GM19372 (cell line): ENCODE data around the gene GGTA1.
"Not testable (repeated sequence)": the region's sequence is repeated elsewhere in the genome, so short reads cannot be mapped to it uniquely, and the experiment has no call there.

ENCODE experiments used
- ATAC-seq: cut with Tn5 transposase; IDR thresholded peaks from one replicate; pipeline ENCODE4 v1.9.1; 2021; ENCODE audit warnings: mild to moderate bottlenecking, low read depth, moderate library complexity; ENCODE audit not compliant: unreplicated experiment

Gene GGTA1

DNA sequence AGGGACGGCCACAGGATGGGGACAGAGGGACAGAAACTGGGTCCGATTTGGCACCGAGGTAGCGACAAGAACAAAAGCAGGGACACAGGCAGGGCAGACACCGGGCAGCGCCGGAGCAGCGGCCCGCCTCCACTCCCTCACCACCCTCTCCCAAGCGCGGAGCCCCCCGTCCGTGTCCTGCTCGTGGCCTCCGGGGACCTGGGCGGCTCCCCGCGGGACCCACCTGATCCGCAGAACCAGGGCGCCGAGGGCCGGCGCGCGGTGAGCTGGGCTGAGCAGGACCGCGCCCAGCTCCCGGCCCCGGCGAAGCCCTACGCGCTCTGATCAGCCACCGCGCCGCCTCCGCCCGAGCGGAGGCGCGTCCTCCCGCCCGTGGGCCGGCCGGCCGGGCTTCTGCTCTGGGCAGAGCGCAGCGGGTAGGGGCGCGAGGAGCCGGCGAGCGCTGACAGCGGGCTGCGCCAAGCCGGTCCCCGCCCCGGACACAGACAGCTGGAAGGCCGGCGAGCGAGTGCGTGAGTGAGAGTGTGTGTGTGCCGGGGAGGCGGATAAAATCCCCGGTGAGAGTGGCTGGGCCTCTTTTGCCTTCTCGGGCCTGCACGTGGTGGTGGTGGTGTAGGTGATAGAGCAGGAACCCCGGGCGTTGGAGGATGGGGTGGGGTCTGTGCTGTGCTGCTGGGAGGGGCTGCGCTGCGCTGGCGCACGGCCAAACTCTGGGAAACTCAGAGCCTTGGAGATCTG, at the start of gene GGTA1:
Gene GGTA1 (minus strand): TSS at position 418 of the 738 bp plus-strand sequence. CDS start 31,922 bp downstream, outside the sequence.
- peak; percentile 46 for ATAC-seq

- ATAC-seq: no peak
These were observed 49.0 kb upstream of the GGTA1 start for GRCh38 chr9:121548666-121549065.

DNA sequence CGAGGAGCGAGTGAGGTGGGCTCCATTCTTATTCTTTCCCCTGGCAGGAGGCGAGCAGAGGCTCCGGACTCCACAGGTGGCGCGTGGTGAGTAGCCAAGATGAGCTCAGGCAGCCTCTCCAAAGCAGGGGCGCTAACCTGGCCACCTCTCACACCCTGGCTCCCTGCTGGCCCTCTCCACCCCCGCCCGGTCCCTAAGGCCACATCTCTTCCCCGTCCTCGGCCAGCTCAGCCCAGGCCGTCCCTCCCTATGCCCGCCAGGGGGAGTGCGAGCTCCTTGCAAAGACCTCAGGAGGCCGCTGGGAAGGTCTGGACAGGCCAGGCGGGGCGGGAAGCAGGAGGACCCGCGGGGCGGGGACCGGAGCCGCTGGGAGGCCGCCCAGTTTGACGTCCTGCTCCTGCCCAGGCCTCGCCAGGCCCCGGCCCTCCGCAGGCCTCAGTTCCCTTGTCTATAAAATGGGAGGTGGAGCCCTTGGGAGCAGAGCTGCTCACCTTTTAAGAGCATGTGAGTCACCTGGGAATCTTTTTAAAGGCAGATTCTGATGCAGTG, 46.3 kb upstream of the GGTA1 start:
- ATAC-seq: peak; percentile 90

DNA sequence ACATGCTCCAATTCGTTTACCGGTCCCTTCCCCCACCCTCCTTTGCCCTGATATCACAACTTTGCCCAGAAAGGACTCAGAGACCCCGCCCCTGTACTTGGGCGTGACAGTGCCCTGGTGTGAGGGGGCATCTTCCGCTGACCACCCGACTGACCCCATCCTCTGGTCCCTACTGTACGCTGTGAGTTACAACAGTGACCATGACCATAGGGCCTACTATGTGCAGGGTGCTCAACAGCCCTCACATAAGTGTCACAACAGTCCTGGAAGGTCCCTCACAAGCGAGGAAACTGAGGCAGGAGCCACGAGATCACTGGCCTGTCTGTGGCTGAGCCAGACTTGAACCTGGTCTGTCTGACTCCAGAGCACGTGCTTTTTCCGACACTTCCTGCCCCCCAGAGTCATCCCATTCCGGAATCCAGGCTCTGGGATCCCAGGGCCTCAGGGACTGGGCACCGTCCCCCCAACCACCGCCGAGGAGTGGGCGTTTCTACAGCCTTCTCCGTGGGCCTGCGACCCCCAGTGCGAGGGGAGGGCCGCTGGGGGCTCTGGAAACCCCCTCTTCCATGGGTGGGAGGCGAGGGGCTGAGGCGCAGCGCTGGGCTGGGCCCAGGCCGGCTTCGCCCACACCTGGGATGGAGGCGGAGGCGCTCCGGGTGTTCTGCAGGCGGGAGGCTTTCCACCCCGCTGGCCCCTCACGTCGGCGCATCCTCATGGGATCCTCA, 45.7 kb upstream of the GGTA1 start:
- no peak for ATAC-seq

- ATAC-seq: no peak
These were observed 42.4 kb upstream of the GGTA1 start for GRCh38 chr9:121542025-121542424.

- no peak for ATAC-seq
These were observed 41.6 kb upstream of the GGTA1 start for GRCh38 chr9:121541256-121541655.

DNA sequence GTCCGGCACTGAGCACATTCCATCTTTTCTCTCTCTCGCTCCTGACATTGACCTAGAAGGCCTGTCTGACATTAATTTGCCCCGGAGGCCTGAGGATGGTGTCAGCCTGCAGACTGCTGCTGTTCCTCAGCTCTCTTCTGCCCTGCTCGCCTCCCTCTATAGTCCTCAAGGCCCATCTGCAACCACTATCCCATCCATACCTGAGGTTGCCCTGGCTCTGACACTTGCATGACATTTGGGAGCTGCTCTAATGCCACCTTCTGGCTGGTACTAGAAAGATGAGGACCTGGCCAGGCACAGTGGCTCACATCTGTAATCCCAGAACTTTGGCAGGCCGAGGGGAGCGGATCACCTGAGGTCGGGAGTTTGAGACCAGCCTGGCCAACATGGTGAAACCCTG, 38.6 kb upstream of the GGTA1 start:
- no peak for ATAC-seq

DNA sequence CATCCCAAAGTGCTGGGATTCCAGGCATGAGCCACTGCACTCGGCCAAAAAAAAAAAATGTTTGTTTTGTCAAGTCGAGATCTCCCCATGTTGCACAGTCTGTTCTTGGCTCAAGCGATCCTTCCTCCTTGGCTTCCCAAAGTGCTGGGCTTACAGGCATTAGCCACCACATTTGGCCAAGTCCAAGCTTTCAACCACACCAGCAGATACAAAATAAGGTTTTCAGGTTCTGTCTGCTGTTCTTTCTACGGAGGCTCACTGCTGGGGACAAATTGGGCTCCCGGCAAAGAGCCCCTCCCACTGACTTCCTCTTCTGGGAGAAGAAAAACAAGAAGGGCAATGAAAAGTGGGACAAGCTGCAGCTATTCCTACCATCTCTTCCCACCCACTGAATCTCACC, 37.6 kb upstream of the GGTA1 start:
- ATAC-seq: no peak

DNA sequence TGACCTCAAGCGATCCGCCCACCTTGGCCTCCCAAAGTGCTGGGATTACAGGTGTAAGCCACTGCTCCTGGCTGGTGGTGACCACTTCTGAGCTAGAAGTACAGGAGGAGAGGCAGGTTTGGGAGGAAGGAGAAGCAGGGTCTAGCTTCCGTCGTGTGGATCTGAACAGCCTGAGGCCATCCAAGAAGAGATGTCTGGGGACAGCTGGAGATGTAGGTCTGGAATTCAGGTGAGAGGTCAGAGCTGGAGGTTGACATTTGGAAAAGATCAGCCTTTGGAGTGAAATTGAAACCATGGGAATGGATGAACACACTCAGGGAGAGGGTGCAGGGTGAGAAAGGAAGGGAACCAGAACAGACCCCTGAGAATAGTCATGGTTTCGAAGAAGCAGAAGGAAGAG, 33.2 kb upstream of the GGTA1 start:
- no peak for ATAC-seq

DNA sequence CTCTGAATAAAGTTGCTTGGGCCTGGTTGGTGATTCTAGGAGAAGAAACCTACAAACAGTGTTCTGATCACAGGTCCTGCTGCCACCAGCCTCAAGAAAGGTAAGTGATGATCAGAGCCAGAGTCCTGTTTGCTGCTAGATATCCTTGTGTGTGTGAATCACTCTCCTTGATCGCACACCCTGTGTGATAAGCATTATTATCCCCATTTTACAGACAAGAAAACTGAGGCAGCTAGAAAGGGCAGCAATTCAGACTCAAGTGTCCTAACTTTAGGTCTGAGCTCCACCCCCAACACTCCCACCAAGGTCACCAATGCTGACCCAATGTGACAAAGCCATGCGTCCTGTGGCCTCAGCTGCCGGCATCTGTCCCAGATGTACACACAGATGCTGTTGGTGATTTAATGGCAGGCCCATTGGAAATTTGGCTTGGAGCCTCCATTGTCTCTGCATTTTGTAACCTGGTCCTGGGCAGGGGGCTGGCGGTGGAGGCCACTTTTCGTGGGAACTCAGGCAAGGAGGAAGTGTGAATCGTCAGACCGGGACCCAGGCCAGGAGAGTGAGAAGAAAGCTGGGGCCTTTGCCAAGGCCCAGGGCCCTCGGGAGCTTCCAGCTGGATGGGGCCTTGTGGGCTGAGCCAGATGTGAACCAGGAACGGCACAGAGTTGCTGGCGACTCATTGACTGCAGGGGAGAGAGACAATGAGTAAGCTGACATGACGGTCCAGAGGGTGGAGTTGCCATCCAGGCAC, 29.8 kb upstream of the GGTA1 start:
- ATAC-seq: no peak

DNA sequence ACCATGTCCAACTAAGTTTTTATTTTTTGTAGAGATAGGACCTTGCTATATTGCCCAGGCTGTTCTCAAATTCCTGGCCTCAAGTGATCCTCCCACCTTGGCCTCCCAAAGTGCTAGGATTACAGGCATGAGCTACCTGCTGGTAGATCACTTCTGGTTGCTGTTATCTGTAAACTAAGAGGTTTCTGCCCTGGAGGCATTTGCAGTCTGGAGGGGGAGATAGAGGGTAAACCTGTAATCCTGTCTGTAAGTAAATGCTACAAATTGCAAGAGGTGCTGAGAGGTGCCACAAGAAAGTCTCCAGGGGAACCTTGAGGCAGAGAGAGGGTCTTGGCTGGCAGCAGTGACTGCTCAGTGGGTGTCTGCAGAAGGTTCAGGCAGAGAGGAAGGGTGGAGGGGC, 29.0 kb upstream of the GGTA1 start:
- no peak for ATAC-seq

GRCh38 chr9:121527371-121527770, 27.7 kb upstream of the GGTA1 start:
- ATAC-seq: no peak

DNA sequence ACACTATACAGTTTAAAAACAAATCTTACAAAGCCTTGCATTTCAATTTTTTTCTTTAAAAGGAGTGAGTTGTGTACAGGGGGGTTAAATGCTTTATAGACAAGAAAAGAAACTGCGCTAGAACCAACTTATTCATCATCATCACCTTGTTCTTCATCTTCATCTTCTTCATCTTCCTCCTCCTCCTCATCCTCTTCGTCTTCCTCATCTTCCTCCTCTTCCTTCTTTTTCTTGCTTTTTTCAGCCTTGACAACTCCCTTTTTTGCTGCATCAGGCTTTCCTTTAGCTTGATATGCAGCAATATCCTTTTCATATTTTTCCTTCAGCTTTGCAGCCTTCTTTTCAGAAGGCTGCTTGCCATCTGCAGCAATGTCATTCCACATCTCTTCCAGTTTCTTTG, 20.0 kb upstream of the GGTA1 start:
- ATAC-seq: not testable (repeated sequence)

DNA sequence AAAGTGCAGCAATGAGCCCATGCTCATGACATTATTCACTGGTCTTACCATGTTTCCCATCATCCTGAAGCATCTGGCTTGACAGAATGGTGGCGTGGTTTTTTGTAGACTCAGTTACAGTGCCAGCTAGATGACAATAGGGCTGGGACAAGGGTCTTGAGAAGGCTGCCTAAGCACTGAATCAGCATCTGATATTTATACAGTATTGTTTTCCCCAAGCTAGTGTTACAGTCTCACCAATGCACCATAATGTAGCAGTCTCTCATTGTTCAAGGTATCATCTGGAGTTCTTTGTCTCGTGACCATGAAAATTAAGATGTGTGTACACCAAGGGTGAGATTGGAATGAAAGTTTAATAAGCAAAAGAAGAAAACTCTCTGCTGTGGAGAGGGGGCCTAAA, 19.0 kb upstream of the GGTA1 start:
- ATAC-seq: no peak

DNA sequence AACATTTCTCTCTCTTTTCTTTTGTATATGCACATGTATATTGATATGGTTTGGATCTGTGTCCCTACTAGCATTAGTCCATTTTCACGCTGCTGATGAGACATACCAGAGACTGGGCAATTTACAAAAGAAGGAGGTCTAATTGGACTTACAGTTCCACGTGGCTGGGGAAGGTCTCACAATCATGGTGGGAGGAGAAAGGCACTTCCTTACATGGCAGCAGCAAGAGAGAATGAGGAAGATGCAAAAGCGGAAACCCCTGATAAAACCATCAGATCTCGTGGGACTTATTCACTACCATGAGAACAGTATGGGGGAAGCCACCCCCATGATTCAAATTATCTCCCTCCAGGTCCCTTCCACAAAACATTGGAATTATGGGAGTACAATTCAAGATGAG, 13.5 kb upstream of the GGTA1 start:
- ATAC-seq: not testable (repeated sequence)

DNA sequence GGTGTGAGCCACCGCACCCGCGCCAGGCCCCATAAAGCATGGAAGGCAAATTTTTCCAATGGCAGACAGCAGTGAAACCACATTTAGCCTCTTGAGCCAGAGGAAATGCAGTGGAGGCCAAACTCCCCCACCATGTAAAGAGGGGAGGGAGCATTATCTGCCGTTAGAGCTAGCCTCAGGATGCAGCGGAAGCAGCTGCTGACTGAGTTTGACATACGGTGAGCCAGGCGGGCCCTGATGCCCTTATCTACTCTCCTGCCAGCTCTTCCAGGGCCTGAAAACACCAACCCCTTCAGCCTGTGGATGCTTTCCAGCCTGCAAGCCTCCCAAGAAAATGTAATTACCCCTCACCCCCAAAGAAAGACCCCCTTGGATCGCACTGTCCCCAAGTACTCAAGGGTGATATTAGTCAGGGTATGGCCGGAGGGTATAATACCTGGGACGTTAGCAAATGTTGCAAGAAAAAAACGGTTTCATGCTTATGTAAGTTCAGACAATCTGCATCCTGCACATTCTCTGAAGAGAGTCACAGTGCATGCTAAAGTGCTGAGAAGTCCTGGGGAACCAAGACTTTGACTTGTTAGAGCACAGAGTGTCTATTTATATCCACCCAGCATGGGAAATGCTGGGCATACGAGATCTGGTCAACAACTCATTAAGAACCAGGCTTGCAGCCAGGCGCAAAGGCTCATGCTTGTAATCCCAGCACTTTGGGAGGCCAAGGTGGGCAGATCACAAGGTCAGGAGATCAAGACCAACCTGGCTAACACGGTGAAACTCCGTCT, 11.3 kb upstream of the GGTA1 start:
- no peak for ATAC-seq

DNA sequence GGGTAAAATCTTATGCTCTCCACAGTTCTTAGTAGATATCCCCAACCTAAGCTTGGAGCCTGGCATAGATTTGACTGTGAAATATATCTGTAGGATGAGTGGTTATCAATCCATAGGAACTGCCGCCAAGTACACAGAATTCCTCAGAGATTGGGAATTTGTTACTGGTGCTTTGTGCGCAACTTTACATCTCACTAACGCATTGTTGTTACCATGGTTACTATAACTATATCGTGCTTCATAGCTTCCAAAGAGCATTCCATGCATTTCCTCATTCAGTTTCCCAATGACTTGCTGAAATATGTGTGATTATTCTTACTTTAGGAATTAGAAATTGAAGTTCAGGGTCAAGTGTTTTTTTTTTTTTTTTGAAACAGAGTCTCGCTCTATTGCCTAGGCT, 9.5 kb upstream of the GGTA1 start:
- ATAC-seq: no peak

- ATAC-seq: no peak
These were observed 8.8 kb upstream of the GGTA1 start for GRCh38 chr9:121508415-121508814.

- ATAC-seq: no peak
These were observed 6.5 kb upstream of the GGTA1 start for GRCh38 chr9:121505903-121506735.
